SK-N-SH treated with all-trans-retinoic acid at 6 μM for 48 hours (cell line): ENCODE data around the gene CHMP3.
"Not testable (repeated sequence)": the region's sequence is repeated elsewhere in the genome, so short reads cannot be mapped to it uniquely, and the experiment has no call there.

Experiments used
- TOX ChIP-seq: fragments of 250-450 bp; sonication (Bioruptor Pico); IDR thresholded peaks from 2 replicates; pipeline ENCODE4 v1.8.0; 2021; ENCODE audit warnings: mild to moderate bottlenecking, moderate library complexity, borderline replicate concordance
- ZNF565 ChIP-seq: fragments of 450-650 bp; formaldehyde crosslinking; conservative IDR thresholded peaks from 2 replicates; pipeline ENCODE4 v1.5.0; 2020; ENCODE audit warnings: low read depth, mild to moderate bottlenecking, moderate library complexity

GRCh38 chr2:86549440-86549839 is 13.8 kb downstream of the CHMP3 start:
- not testable (repeated sequence) for TF ChIP-seq TOX (CRISPR knock-in tag); ZNF565
